Measurements from ENCODE around the gene CAMSAP3. TPM values are rescaled to one million over a fixed set of nuclear protein-coding genes. Genes with fewer than 3 reads are reported as not detected.

Gene CAMSAP3
- total RNA-seq, 1 donor from 2014 or later: 28.6 TPM

- H3K27ac Mint-ChIP-seq: peak within 1 kb of the TSS; percentile 44
- peaks cover 11% of the 10 kb centered on the region for H3K4me1 Mint-ChIP-seq (ENCODE audit: unreplicated experiment)
- H3K4me3 Mint-ChIP-seq: peak within 1 kb of the TSS; percentile 56
- H3K9me3 Mint-ChIP-seq: no peaks in the 10 kb centered on the region
- H3K27me3 Mint-ChIP-seq: peaks cover 24% of the 10 kb centered on the region
- peaks cover 8% of the 10 kb centered on the region for H3K36me3 Mint-ChIP-seq
- no peak for TF ChIP-seq CTCF (conservative IDR thresholded peaks at IDR 0.05)
- no peak for DNase-seq (ENCODE audit: extremely low spot score, unreplicated experiment)
Observed at GRCh38 chr19:7633698-7634097, 38.0 kb downstream of the CAMSAP3 start, which contains the start of gene PCP2. TSS of gene PCP2 (minus strand) at chr19:7633719. CDS start at chr19:7633457, 262 bp downstream.

- Mint-ChIP-seq H3K4me3 (peak overlapping the region; percentile 77), H3K4me1 (ENCODE audit: unreplicated experiment) (no peaks in the 10 kb centered on the region), H3K27ac (peak overlapping the region; percentile 43), H3K36me3 (no peaks in the 10 kb centered on the region), H3K9me3 (no peaks in the 10 kb centered on the region), H3K27me3 (peaks cover 28% of the 10 kb centered on the region)
- TF ChIP-seq CTCF (conservative IDR thresholded peaks at IDR 0.05): no peak
- no peak for DNase-seq (ENCODE audit: extremely low spot score, unreplicated experiment)
Observed at GRCh38 chr19:7635670-7636069, 40.0 kb downstream of the CAMSAP3 start.

- Mint-ChIP-seq H3K36me3 (no peaks in the 10 kb centered on the region), H3K4me1 (ENCODE audit: unreplicated experiment) (no peaks in the 10 kb centered on the region), H3K27me3 (peaks cover 28% of the 10 kb centered on the region), H3K9me3 (no peaks in the 10 kb centered on the region), H3K4me3 (peak overlapping the region; percentile 77), H3K27ac (peak overlapping the region; percentile 43)
- TF ChIP-seq CTCF (conservative IDR thresholded peaks at IDR 0.05): no peak
- DNase-seq (ENCODE audit: extremely low spot score, unreplicated experiment): no peak
Observed at GRCh38 chr19:7636317-7636690, 40.6 kb downstream of the CAMSAP3 start.

GRCh38 chr19:7636691-7637373 is 41.2 kb downstream of the CAMSAP3 start, which contains the start of gene STXBP2:
TSS of gene STXBP2 (plus strand) at chr19:7637110. CDS start at chr19:7637150, 40 bp downstream.
- no peak for TF ChIP-seq CTCF (conservative IDR thresholded peaks at IDR 0.05)
- peak within 1 kb of the TSS; percentile 43 for H3K27ac Mint-ChIP-seq
- H3K27me3 Mint-ChIP-seq: peaks cover 28% of the 10 kb centered on the region
- no peaks in the 10 kb centered on the region for H3K4me1 Mint-ChIP-seq (ENCODE audit: unreplicated experiment)
- H3K9me3 Mint-ChIP-seq: no peaks in the 10 kb centered on the region
- H3K4me3 Mint-ChIP-seq: peak within 1 kb of the TSS; percentile 77
- no peaks in the 10 kb centered on the region for H3K36me3 Mint-ChIP-seq
- peak; percentile 84 for DNase-seq (ENCODE audit: extremely low spot score, unreplicated experiment)

- no peak for DNase-seq (ENCODE audit: extremely low spot score, unreplicated experiment)
- TF ChIP-seq CTCF (conservative IDR thresholded peaks at IDR 0.05): no peak
- H3K4me1 Mint-ChIP-seq (ENCODE audit: unreplicated experiment): no peaks in the 10 kb centered on the region
- peaks cover 28% of the 10 kb centered on the region for H3K27me3 Mint-ChIP-seq
- H3K36me3 Mint-ChIP-seq: no peaks in the 10 kb centered on the region
- H3K27ac Mint-ChIP-seq: no peak overlapping the region
- H3K4me3 Mint-ChIP-seq: peak overlapping the region; percentile 77
- H3K9me3 Mint-ChIP-seq: no peaks in the 10 kb centered on the region
Observed at GRCh38 chr19:7637374-7638256, 42.0 kb downstream of the CAMSAP3 start.

All from type B pancreatic cell (in vitro differentiated cells).